KMS-11 (cell line): Measurements from ENCODE around the gene NACA2.

Experiments
- H2AFZ ChIP-seq: fragments of 200-600 bp; sonication (generic); 2 replicates; pipeline ENCODE4 v1.6.1; 2016; ENCODE audit warnings: antibody characterized with exemption, mixed run types, low read depth
- H3K27ac ChIP-seq: fragments of 200-600 bp; sonication (generic); 2 replicates; pipeline ENCODE4 v1.6.1; 2016; ENCODE audit warnings: mild to moderate bottlenecking, mixed run types
- H3K27me3 ChIP-seq: fragments of 200-600 bp; sonication (generic); 2 replicates; pipeline ENCODE4 v1.6.1; 2017; ENCODE audit warnings: mild to moderate bottlenecking, low read depth, mixed run types, moderate library complexity; ENCODE audit not compliant: insufficient read depth
- H3K36me3 ChIP-seq: fragments of 200-600 bp; sonication (generic); 2 replicates; pipeline ENCODE4 v1.6.1; 2017; ENCODE audit warnings: mild to moderate bottlenecking, mixed run types; ENCODE audit not compliant: insufficient read depth
- H3K4me1 ChIP-seq: fragments of 200-600 bp; sonication (generic); 2 replicates; pipeline ENCODE4 v1.6.1; 2016; ENCODE audit warnings: mild to moderate bottlenecking, low read depth, mixed run types; ENCODE audit not compliant: poor library complexity, severe bottlenecking
- H3K4me2 ChIP-seq: fragments of 200-600 bp; sonication (generic); 2 replicates; pipeline ENCODE4 v1.7.0; 2016; ENCODE audit warnings: mild to moderate bottlenecking, mixed run types
- H3K4me3 ChIP-seq: fragments of 200-600 bp; sonication (generic); IDR thresholded peaks from 2 replicates; pipeline ENCODE4 v1.6.1; 2017; ENCODE audit warnings: low read depth, low read length, mixed read lengths; ENCODE audit not compliant: insufficient read depth
- H3K79me2 ChIP-seq: fragments of 200-600 bp; sonication (generic); 2 replicates; pipeline ENCODE4 v1.6.1; 2016; ENCODE audit warnings: low read depth, mixed run types; ENCODE audit not compliant: insufficient read depth
- H3K9ac ChIP-seq: fragments of 200-600 bp; sonication (generic); 2 replicates; pipeline ENCODE4 v1.6.1; 2016; ENCODE audit warnings: mild to moderate bottlenecking, mixed run types
- H4K20me1 ChIP-seq: fragments of 200-600 bp; sonication (generic); 2 replicates; pipeline ENCODE4 v1.6.1; 2016; ENCODE audit warnings: mild to moderate bottlenecking, mixed run types; ENCODE audit not compliant: insufficient read depth
- TF ChIP-seq, protein P1 (sequence below): fragments of 200-600 bp; sonication (generic); conservative IDR thresholded peaks from 2 replicates; pipeline ENCODE4 v1.6.1; 2017; ENCODE audit warnings: low read depth, mild to moderate bottlenecking, antibody characterized with exemption, low read length, moderate library complexity, mixed read lengths

The NACA2 gene

GRCh38 chr17:61595418-61596186 lies 4.6 kb upstream of the NACA2 start:
- no peaks in the 10 kb centered on the region for H3K27me3 ChIP-seq
- H3K27ac ChIP-seq = no peak overlapping the region
- H3K4me1 ChIP-seq = no peaks in the 10 kb centered on the region
- H3K4me3 ChIP-seq = no peak overlapping the region
- H3K79me2 ChIP-seq = no peaks in the 10 kb centered on the region
- TF ChIP-seq, protein P1, sequence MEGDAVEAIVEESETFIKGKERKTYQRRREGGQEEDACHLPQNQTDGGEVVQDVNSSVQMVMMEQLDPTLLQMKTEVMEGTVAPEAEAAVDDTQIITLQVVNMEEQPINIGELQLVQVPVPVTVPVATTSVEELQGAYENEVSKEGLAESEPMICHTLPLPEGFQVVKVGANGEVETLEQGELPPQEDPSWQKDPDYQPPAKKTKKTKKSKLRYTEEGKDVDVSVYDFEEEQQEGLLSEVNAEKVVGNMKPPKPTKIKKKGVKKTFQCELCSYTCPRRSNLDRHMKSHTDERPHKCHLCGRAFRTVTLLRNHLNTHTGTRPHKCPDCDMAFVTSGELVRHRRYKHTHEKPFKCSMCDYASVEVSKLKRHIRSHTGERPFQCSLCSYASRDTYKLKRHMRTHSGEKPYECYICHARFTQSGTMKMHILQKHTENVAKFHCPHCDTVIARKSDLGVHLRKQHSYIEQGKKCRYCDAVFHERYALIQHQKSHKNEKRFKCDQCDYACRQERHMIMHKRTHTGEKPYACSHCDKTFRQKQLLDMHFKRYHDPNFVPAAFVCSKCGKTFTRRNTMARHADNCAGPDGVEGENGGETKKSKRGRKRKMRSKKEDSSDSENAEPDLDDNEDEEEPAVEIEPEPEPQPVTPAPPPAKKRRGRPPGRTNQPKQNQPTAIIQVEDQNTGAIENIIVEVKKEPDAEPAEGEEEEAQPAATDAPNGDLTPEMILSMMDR = no peak
- no peak overlapping the region for H2AFZ ChIP-seq
- no peaks in the 10 kb centered on the region for H4K20me1 ChIP-seq
- H3K4me2 ChIP-seq = no peak overlapping the region
- no peaks in the 10 kb centered on the region for H3K36me3 ChIP-seq
- no peak overlapping the region for H3K9ac ChIP-seq

DNA sequence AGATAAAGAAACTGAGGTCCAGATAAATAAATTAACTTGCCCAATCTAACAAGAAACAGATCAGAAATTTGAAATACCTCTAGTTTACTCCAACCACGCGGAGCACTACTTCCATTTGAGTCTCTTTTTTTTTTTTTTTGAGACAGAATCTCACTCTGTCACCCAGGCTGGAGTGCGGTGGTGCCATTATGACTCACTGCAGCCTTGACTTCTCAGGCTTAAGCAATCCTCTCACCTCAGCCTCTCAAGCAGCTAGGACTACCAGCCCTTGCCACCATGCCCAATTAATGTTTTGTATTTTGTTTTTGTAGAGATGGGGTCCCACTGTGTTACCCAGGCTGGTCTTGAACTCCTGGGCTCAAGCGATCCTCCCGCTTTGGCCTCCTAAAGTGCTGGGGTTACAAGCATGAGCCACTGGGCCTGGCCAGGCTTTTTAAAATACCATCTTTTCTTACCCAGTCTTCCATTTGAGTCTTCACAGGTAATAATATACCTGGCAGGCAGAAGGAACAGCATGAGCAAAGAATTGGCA lies 3.3 kb upstream of the NACA2 start:
- Histone ChIP-seq H3K27ac (no peak overlapping the region), H4K20me1 (no peaks in the 10 kb centered on the region), H3K36me3 (no peaks in the 10 kb centered on the region), H3K79me2 (no peaks in the 10 kb centered on the region), H3K4me1 (no peaks in the 10 kb centered on the region), H2AFZ (no peak overlapping the region), H3K4me3 (no peak overlapping the region), H3K4me2 (no peak overlapping the region), H3K9ac (no peak overlapping the region), H3K27me3 (no peaks in the 10 kb centered on the region)
- TF ChIP-seq, protein P1 = no peak

- Histone ChIP-seq H3K27ac (no peak overlapping the region), H3K4me1 (no peaks in the 10 kb centered on the region), H3K79me2 (no peaks in the 10 kb centered on the region), H2AFZ (no peak overlapping the region), H3K4me3 (no peak overlapping the region), H4K20me1 (no peaks in the 10 kb centered on the region), H3K4me2 (no peak overlapping the region), H3K36me3 (no peaks in the 10 kb centered on the region), H3K9ac (no peak overlapping the region), H3K27me3 (no peaks in the 10 kb centered on the region)
- TF ChIP-seq, protein P1 = no peak
Measured at GRCh38 chr17:61593426-61593825, 2.4 kb upstream of the NACA2 start.

- Histone ChIP-seq H3K79me2 (no peaks in the 10 kb centered on the region), H4K20me1 (no peaks in the 10 kb centered on the region), H3K27ac (no peak overlapping the region), H2AFZ (no peak overlapping the region), H3K4me3 (no peak overlapping the region), H3K4me1 (no peaks in the 10 kb centered on the region), H3K27me3 (no peaks in the 10 kb centered on the region), H3K36me3 (no peaks in the 10 kb centered on the region), H3K9ac (no peak overlapping the region), H3K4me2 (no peak overlapping the region)
- TF ChIP-seq, protein P1 = no peak
Measured at GRCh38 chr17:61591930-61592329, 911 bp upstream of the NACA2 start.
